GM12878 (cell line): ENCODE data around the gene DNAH3.

ENCODE experiments used
- CBFB ChIP-seq: IDR thresholded peaks from 2 replicates; pipeline ENCODE4 v1.6.1; 2016; ENCODE audit warnings: antibody characterized with exemption, low read depth
- CBX5 ChIP-seq: sonication (generic); IDR thresholded peaks from 2 replicates; pipeline ENCODE4 v1.6.1; 2016; ENCODE audit warnings: low read depth, moderate library complexity, mild to moderate bottlenecking, inconsistent platforms
- CTCF ChIP-seq, 3 experiments: IDR thresholded peaks in 2 of 3; conservative IDR thresholded peaks in 1 of 3; 2 replicates each; pipeline ENCODE4 v1.5.1; 2011; ENCODE audit warnings: low read depth in 3 of 3, low read length in 3 of 3, mild to moderate bottlenecking in 3 of 3, control low read depth in 2 of 3, moderate library complexity in 2 of 3, inconsistent platforms in 1 of 3, mixed read lengths in 1 of 3; ENCODE audit not compliant: control insufficient read depth in 2 of 3, insufficient read depth in 1 of 3; ENCODE audit errors: extremely low read depth in 1 of 3
- EP300 ChIP-seq, 2 experiments: fragments of 150-350 bp in 1 of 2; IDR thresholded peaks; 2 replicates each; pipeline ENCODE4 v1.6.1; 2011 to 2012; ENCODE audit warnings: low read depth in 2 of 2, low read length in 2 of 2, borderline replicate concordance in 1 of 2, improper control_type of control experiment in 1 of 2, inconsistent platforms in 1 of 2; ENCODE audit not compliant: control insufficient read depth in 1 of 2

- TF ChIP-seq CBFB (no peak), EP300 (IDR thresholded peaks at IDR 0.05; ENCODE audit: borderline replicate concordance in 1 of 2, control insufficient read depth in 1 of 2, low read depth in 2 of 2, low read length in 2 of 2) (no peak), CBX5 (no peak), CTCF (IDR thresholded peaks at IDR 0.05 in 2 of 3, conservative IDR thresholded peaks at IDR 0.05 in 1 of 3; ENCODE audit: control insufficient read depth in 2 of 3, extremely low read depth in 1 of 3, insufficient read depth in 1 of 3, low read depth in 3 of 3, low read length in 3 of 3) (no peak)
Measured at GRCh38 chr16:21036471-21036870, 114.2 kb downstream of the DNAH3 start.
